Activated naive CD8-positive, alpha-beta T cell (primary cell): ENCODE data around the gene ERF.
"Not testable (repeated sequence)": the region's sequence is repeated elsewhere in the genome, so short reads cannot be mapped to it uniquely, and the experiment has no call there.

ENCODE experiments used
- H3K27ac Mint-ChIP-seq: one replicate; pipeline ENCODE4 v1.8.0; 2021; ENCODE audit warnings: mixed read lengths
- H3K27me3 Mint-ChIP-seq: one replicate; pipeline ENCODE4 v1.8.0; 2021; ENCODE audit warnings: mixed read lengths
- H3K36me3 Mint-ChIP-seq: one replicate; pipeline ENCODE4 v1.8.0; 2021; ENCODE audit warnings: mixed read lengths
- H3K4me1 Mint-ChIP-seq: one replicate; pipeline ENCODE4 v1.8.0; 2021; ENCODE audit warnings: low read depth, mixed read lengths
- H3K4me3 Mint-ChIP-seq: one replicate; pipeline ENCODE4 v1.8.0; 2021; ENCODE audit warnings: mild to moderate bottlenecking, mixed read lengths
- H3K9me3 Mint-ChIP-seq: one replicate; pipeline ENCODE4 v1.8.0; 2021; ENCODE audit warnings: low read depth, mixed read lengths

The ERF gene

GRCh38 chr19:42257842-42258241 is 2.9 kb upstream of the ERF start:
- not testable (repeated sequence) for H3K27ac Mint-ChIP-seq, H3K4me3 Mint-ChIP-seq, H3K9me3 Mint-ChIP-seq, H3K4me1 Mint-ChIP-seq, H3K27me3 Mint-ChIP-seq, H3K36me3 Mint-ChIP-seq

GRCh38 chr19:42255766-42256745 is 1.1 kb upstream of the ERF start:
- Mint-ChIP-seq H3K4me1 (peaks cover 13% of the 10 kb centered on the region), H3K27ac (peak overlapping the region; percentile 64)

GRCh38 chr19:42254089-42254849 is 659 bp downstream of the ERF start:
- Mint-ChIP-seq H3K27ac (peak overlapping the region; percentile 16), H3K4me1 (peaks cover 20% of the 10 kb centered on the region), H3K36me3 (no peaks in the 10 kb centered on the region), H3K27me3 (no peaks in the 10 kb centered on the region), H3K9me3 (no peaks in the 10 kb centered on the region), H3K4me3 (peak overlapping the region; percentile 84)

More at GRCh38 chr19:42255766-42256745, 1.1 kb upstream of the ERF start:
- Mint-ChIP-seq H3K27me3 (no peaks in the 10 kb centered on the region), H3K36me3 (no peaks in the 10 kb centered on the region), H3K4me3 (peak overlapping the region; percentile 84), H3K9me3 (no peaks in the 10 kb centered on the region)

- peak overlapping the region; percentile 98 for H3K27ac Mint-ChIP-seq
- H3K36me3 Mint-ChIP-seq = no peaks in the 10 kb centered on the region
- peaks cover 20% of the 10 kb centered on the region for H3K4me1 Mint-ChIP-seq
- H3K27me3 Mint-ChIP-seq = no peaks in the 10 kb centered on the region
- peak overlapping the region; percentile 98 for H3K4me3 Mint-ChIP-seq
- H3K9me3 Mint-ChIP-seq = no peaks in the 10 kb centered on the region
These were observed 1.5 kb downstream of the ERF start for GRCh38 chr19:42253245-42254088.

GRCh38 chr19:42252365-42253244 is 2.3 kb downstream of the ERF start:
- no peaks in the 10 kb centered on the region for H3K36me3 Mint-ChIP-seq
- no peaks in the 10 kb centered on the region for H3K27me3 Mint-ChIP-seq
- H3K4me1 Mint-ChIP-seq = peaks cover 20% of the 10 kb centered on the region
- H3K9me3 Mint-ChIP-seq = no peaks in the 10 kb centered on the region
- H3K4me3 Mint-ChIP-seq = peak overlapping the region; percentile 98
- H3K27ac Mint-ChIP-seq = peak overlapping the region; percentile 98

- Mint-ChIP-seq H3K4me1 (peaks cover 23% of the 10 kb centered on the region), H3K9me3 (no peaks in the 10 kb centered on the region), H3K27ac (peak overlapping the region; percentile 98), H3K4me3 (peak overlapping the region; percentile 98), H3K27me3 (no peaks in the 10 kb centered on the region), H3K36me3 (no peaks in the 10 kb centered on the region)
These were observed 3.2 kb downstream of the ERF start for GRCh38 chr19:42251572-42252358.

- H3K27ac Mint-ChIP-seq = peak overlapping the region; percentile 54
- no peaks in the 10 kb centered on the region for H3K9me3 Mint-ChIP-seq
- peak overlapping the region; percentile 64 for H3K4me3 Mint-ChIP-seq
- no peaks in the 10 kb centered on the region for H3K36me3 Mint-ChIP-seq
- H3K27me3 Mint-ChIP-seq = no peaks in the 10 kb centered on the region
- peaks cover 27% of the 10 kb centered on the region for H3K4me1 Mint-ChIP-seq
These were observed 4.0 kb downstream of the ERF start for GRCh38 chr19:42250666-42251531.

GRCh38 chr19:42250183-42250665 is 4.7 kb downstream of the ERF start:
- H3K27me3 Mint-ChIP-seq = no peaks in the 10 kb centered on the region
- H3K9me3 Mint-ChIP-seq = no peaks in the 10 kb centered on the region
- no peaks in the 10 kb centered on the region for H3K36me3 Mint-ChIP-seq
- H3K4me1 Mint-ChIP-seq = peaks cover 28% of the 10 kb centered on the region
- H3K27ac Mint-ChIP-seq = peak overlapping the region; percentile 54
- H3K4me3 Mint-ChIP-seq = peak overlapping the region; percentile 40

GRCh38 chr19:42249769-42250168 is 5.2 kb downstream of the ERF start:
- Mint-ChIP-seq H3K36me3 (no peaks in the 10 kb centered on the region), H3K27ac (peak overlapping the region; percentile 50), H3K9me3 (no peaks in the 10 kb centered on the region), H3K27me3 (no peaks in the 10 kb centered on the region), H3K4me1 (peaks cover 32% of the 10 kb centered on the region), H3K4me3 (peak overlapping the region; percentile 30)

- peaks cover 34% of the 10 kb centered on the region for H3K4me1 Mint-ChIP-seq
- H3K36me3 Mint-ChIP-seq = no peaks in the 10 kb centered on the region
These were observed 5.7 kb downstream of the ERF start for GRCh38 chr19:42249149-42249750.

GRCh38 chr19:42248270-42249148 is 6.4 kb downstream of the ERF start:
- H3K27me3 Mint-ChIP-seq = no peaks in the 10 kb centered on the region
- H3K36me3 Mint-ChIP-seq = no peaks in the 10 kb centered on the region
- no peak overlapping the region for H3K4me3 Mint-ChIP-seq
- H3K4me1 Mint-ChIP-seq = peaks cover 35% of the 10 kb centered on the region
- H3K27ac Mint-ChIP-seq = peak overlapping the region; percentile 16
- no peaks in the 10 kb centered on the region for H3K9me3 Mint-ChIP-seq

More at GRCh38 chr19:42249149-42249750, 5.7 kb downstream of the ERF start:
- Mint-ChIP-seq H3K27me3 (no peaks in the 10 kb centered on the region), H3K9me3 (no peaks in the 10 kb centered on the region), H3K4me3 (no peak overlapping the region), H3K27ac (peak overlapping the region; percentile 16)
